HG03097 (cell line): ENCODE measurements around the gene ABLIM1.

Source experiments
- ATAC-seq: cut with Tn5 transposase; IDR thresholded peaks from one replicate; pipeline ENCODE4 v1.9.1; 2021; ENCODE audit not compliant: unreplicated experiment, low FRiP score

ABLIM1 gene

DNA sequence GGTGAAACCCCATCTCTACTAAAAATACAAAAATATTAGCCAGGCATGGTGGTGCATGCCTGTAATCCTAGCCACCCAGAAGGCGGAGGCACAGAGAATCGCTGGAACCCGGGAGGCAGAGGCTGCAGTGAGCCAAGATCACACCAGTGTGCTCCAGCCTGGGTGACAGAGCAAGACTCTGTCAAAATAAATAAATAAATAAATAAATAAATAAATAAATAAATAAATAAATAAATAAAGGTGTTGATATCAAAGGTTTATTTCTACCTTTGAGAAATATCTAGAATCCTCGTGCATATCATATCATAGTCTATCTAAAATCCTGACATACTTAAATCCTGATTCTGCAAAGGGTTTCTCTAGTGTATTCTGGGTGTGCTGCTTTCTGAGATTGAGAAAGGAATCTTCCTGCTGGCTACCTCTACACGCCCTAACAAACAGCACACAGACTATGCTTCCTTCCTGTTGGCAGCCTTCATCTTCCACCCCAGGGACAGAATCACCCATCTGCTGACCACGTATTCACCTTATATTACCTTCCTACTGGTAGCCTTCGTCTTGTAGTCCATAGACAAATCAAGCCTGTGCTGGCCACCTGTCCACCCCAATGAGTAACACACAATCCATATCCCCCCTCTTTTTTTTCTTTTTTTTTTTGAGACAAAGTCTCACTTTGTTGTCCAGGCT, 8.7 kb downstream of the ABLIM1 start:
- ATAC-seq: no peak

DNA sequence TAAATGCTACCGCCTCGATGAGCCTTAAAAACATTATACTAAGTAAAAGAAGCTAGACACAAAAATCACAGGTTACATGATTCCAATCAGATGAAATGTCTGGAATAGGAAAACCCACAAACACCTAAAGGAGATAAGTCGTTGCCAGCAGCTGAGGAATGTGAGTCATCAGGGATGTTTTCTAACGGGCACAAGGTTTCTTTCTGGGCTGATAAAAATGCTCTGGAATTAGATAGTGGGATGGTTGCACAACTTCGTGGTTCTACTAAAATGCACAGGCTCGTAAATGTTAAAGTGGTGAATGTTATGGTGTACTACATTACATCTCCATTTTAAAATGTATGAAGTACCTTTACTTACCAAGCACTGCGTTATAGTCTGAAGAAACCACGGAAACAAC, 9.7 kb downstream of the ABLIM1 start:
- ATAC-seq: no peak

DNA sequence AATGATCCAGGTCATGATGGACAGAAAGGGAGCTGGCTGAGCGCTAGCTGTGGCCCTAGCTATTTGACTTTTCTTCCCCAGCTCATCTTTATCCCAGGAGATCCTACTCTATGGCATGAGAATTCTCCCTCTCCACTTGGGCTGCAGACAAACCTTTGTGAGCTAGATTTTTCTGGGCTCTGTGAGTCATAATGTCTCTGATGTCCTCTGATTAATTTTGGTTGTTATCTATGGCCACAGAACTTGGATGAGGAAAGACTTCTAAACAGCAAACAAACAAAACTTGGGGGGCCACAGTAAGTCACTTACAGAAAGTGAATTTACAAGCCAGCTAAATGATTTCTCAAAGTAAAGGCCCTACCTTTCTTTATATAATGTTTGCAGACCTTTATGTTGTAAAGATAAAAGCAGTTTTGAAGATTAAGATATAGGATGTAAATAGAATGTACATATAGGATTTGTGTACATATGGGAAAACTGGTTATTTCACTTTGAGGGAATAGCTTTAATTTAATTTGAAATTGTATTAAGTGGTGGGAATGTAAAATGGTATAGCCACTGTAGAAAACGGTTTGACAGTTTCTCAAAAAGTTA, 10.4 kb downstream of the ABLIM1 start:
- ATAC-seq: no peak

DNA sequence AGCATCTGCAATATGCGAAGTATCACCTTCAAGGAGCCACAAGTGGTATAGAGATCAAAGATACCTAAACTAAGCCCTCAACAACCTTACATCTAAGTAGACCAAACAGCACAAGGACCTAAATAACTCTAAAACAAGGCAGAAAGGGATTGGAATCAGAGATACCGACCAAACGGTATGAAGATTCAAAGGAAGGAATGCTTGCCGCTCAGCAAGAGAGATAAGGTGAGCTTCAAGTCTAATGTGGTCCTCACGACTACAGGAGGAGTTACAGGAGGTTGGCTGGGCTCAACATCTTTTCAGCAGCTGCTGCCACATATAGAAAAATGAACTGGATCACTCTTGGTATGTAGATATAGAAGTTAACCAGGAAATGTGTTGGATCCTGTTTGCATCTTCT, 11.6 kb downstream of the ABLIM1 start:
- no peak for ATAC-seq

DNA sequence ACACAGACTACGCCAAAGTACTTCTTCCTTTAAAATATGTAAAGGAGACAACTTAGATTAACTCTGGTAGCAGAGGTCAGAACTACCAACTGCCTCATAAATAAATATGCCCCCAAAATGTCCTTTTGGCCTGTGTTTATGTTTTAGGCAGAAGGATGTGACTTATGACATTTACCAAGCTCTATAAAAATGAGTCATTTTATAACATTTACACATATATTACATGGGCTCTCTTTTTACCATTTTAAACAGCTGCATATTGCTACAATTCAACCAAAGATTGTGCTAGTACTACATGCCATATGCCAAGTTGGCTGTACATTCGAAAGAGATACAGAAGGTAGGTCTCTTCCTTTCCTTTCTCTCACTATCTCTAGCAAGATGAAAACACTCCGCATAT, 12.4 kb downstream of the ABLIM1 start:
- ATAC-seq: no peak

DNA sequence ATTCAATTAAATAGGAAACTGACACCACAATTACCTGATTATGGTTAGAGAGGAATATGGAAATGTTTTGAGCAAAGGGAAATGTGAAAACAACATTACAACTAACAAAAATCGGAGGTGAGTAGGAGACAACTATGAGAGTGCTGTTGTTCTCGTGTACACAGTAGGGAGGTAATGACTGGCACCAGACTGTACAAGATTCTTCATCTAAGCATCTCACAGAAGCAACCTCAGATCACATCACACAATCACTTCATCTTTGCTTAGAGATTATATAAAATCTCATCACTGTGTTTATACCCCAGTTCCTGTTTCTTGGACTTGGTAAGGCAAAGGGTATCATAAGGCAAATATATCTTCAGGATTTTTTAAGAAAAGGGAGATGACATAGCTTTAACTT, 14.9 kb downstream of the ABLIM1 start:
- no peak for ATAC-seq

DNA sequence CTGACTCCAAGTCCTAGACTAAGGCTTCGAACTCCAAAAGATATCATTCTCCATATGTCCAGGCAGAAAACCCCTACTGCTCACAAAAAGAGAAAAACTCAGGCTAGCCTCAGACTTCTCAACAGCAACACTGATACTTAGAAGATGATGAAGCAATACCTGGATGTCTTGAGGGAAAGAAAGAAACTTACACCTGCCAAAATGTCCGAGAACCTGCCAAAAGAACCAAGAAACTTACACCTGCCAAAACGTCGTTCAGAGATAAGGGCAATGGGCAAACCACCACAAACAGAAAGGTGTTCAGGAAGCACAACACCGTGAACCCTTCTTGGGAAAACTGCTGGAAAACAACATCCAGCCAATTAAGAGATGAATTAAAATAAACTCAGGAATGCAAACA, 15.3 kb downstream of the ABLIM1 start:
- ATAC-seq: no peak

DNA sequence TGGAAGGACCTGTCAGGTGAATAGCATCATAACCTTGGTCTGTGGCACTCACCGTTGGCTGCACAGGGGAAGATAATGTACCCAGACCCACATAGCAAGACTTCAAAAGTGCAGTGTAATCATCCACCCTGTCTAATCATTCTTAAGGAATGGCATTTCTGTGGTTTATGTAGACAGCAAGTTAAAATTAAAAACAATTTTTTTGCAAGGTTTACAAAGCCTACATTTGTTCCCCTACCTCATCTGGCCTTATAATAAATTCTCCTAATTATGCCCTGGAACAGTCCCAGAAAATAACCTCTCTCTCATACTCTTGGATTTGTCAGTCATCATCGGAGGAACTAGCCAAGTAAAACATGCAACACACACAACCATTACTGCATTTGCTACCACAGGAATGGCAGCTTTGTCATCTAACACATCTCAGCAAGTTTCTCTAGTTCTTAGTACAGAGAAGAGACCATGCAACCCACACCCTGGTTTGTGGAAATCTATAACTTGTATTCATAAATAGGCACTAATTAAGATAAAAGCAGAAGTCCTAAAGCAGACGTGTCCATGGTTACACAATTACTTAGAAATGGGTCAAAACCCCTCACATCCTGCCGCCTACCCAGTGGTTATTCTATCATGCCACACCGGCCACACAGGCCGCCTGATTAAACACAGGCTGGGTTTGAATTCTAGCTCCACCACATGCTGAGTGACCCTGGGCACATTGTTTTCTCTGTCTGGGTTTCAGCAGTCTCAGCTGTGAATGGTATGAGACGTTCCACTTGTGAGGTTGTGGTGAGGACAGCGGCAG, 19.1 kb downstream of the ABLIM1 start:
- ATAC-seq: no peak

DNA sequence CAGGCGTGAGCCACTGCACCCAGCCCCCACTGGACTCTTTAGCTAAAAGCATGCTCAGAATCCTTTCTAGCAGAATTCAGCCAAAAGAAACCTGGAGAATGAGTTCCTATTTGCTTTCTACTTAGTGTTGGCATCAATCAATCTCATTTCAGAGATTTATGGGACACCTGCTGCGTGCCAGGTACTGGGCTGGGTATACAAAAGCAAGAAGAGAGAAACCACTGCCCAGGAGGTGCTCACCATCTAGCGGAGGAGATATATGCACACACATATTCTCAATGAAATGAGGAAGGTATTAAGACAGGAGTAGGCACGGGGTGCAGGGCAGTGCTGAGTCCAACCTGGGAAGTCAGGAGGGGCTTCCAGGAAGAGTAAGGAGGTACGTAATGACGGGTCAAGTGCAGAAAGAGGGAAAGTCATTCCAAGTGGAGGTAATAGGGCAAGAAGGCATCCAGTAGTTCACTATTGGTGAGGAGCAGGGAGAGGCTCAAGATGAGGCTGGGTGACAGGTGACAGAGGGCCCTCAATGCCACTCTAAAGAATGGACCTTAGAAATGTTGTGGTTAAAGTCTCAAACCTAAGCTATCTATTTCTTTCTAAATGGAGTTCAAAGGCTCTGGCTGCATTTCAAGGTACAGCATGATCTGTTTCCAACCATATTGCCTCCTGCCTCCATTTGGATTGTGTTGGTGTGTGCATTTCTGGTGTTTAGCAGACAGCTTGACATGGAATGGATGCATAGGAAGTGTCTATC, 22.1 kb downstream of the ABLIM1 start:
- no peak for ATAC-seq

DNA sequence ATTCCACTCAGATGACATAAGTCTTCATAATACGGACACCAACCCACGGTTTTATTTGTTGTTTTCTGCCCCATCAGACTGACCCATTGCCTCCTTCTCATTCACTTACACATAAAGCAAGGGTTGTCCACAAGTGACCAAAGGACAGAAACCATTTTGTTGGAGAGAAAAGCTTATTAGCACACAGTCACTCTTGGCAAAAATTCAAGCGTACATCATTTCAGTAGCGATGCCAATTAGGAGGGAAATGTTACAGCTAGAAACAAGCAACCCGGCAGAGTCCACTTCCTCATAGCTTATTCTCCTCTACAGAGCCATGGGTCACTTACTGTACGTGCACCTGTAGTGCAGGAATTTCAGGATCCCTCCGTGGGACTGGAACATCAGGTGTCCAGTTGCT, 23.0 kb downstream of the ABLIM1 start:
- ATAC-seq: no peak

DNA sequence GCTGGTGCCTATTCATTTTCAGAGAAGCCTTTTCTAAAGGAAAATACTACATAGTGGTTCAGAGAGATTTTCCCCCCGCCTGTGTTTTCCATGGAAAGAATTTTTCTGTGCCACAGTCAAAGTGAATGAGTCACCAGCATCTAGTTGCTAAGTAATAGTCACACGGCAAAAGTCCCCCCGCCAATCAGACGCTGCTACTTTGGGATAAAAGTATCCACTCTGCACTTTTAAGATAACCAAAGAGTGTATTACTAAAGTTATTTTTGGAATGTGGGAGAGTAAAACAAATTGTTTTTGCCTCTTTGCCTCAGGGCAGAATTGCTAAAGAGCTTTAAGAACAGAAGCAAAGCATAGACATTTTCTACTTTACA, 23.5 kb downstream of the ABLIM1 start:
- no peak for ATAC-seq

DNA sequence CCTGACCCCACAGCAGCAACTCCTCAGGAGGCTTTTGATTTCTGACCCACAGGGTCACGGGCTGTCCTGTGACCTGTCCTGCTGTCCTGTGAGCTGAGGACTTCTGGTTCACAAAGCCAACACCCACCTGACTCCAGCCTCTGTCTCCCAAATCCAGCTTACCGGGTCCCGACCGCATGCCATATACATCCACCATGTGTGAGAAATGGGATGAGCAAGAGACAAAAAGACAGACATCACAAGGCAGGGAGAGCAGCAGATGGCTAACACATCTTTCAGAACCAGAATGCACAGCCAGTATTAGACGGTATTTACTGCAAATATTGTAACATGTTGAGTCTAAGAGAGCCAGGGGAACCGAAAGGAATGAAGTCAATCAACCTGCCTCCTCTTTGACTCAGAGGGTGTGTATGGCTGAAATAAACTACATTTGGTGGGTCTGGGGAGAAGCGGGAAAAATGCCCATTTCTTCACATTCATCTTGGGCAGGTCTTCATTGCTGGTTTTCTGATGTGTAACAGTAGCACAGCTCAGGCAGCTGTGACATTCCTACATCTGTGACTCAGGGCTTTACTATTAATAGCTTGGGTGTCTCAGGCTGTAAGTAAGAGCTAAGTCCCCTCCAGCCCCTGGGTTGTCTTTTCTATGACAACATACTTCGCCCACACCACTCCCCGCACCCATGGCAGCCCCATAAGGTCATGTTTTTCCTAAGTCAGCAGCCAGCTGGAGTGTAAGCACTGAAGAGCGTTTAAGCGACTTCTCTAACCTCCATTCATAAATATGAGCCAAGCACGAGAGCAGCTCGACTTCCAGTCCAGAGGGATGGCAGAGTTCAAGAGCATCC, 25.0 kb downstream of the ABLIM1 start:
- ATAC-seq: no peak

DNA sequence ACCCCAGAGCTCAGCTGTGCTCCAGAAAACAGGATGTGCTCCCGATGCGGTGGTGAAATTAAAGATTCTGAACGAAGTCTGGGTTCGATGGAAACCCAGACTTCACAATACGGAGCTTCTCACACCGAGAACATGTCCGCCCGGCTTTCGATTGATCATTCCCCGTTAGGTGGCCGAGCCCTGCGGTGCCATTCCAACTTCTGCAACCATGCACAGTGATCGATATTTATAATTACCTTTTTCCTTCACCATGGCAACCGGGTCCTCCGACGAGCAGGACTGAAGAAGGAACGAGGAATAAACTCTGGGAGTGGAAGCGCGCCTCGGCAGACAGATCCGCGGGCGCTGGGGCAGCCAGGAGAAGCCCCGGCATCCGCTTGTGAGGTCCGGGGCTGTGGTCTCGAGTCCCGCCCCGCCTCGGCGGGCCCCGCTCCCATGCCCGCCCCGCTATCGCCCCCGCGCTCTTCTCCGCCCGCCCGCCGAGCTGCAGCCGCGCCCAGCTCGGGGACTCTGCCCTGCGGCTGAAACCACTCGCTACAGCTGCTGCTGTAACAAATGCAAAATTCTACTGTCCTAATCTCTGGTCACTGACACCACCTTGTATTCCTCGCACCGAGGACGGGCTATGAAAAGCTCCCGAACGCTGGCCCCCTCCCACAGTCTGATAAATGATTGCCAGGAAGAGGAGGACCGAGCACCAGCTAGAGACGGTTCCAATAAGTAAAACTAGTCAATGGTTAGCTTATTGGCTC, 26.2 kb downstream of the ABLIM1 start:
- ATAC-seq: peak; percentile 57

DNA sequence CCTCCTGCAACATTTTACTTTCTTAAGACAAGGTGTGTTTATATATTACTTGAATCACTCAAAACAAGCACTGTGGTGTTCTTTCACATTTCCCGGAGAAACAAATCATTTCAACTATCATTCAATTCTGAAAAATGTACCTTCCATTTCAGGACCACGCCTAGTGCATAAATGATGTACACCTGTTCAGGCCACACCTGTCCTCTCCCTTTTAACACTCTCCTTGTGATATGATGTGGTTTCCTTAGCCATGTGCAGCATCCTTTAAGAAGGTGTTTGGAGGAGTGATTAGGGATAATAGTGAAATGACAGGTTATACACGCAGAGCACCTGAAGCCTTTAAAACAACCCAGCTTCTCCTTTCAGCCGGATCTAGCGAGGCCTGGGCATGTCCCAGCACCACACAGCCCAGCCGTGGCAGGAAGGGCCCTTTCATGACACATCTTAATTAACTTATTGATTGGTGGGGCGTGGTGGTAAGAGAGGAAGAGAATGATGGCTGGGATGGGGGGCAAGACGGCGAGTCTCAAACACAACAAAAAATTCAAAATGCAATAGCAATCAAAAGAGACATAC, 26.9 kb downstream of the ABLIM1 start:
- ATAC-seq: no peak

DNA sequence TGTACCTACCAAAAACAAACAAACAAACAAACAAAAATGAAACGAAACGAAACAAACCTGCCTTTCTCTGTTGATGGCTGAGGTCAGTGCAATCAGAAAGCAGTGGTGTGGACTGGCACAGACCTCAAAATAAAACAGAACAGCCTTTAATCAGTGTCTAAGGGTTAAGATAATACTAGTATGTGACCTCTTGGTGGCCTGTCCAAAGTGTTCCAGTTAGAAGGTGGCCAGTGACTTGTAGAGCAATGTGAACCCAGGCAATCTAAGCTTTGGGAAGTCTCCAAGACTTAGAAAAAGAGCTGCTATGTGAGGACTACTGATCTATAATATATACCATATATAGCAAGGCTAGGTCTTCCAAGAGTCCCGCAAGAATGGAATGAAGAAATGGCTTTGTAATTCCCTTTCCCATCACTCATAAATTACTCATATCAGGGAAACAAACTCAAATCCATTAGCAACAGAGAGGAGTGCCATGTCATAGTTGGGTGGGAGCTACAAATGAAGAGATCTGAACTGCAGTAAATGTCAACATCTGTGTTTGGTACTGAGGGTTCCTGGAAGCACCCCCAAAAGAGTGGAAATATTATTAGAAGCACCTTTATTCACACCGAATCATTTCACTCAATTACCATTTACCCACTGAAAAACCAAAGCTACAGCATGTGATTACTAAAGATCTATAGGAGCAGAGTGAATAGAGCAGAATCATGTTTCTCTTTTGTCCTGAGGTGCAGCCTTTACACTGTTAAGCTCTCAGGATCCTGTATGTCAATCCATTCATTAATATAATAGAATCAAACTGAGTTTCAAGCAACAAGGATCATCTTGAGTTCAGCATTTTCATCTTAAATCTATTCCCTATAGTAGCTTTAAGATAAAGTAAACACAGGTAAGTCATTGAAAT, 28.0 kb downstream of the ABLIM1 start:
- ATAC-seq: no peak

DNA sequence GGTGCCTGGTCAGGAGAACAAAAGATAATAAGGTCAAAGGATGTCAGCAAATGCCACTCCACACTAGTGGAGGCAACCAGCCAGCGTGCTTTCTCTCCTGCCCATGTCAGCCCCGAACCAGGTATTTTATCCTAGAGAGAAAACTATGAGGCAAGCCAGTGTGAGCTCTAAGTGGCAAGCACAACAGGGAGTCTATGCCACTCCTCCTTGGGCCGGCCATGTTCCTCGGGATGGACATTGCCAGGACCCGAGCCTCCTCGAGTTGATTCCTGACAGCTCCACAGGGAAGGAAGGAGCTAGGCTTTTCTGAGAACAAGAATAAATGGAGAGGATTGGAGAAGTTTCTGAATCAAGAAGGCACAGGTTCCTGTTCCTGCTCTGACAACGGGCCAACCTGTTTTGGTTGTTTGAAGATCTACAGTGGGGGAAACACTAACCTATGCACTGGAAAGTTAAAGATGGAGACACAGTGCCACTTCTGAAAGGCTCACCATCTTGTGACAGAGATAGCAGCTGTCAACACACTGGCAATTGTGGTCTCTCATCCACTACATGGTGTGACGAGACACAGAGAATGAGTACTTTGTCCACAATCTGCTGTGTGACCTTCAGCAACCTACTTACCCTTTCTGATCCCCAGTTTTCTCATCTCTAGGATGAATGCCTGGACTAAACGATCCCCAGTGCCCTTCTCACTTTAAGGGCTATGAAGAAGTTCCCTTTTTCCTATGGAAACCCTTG, 28.8 kb downstream of the ABLIM1 start:
- ATAC-seq: no peak

DNA sequence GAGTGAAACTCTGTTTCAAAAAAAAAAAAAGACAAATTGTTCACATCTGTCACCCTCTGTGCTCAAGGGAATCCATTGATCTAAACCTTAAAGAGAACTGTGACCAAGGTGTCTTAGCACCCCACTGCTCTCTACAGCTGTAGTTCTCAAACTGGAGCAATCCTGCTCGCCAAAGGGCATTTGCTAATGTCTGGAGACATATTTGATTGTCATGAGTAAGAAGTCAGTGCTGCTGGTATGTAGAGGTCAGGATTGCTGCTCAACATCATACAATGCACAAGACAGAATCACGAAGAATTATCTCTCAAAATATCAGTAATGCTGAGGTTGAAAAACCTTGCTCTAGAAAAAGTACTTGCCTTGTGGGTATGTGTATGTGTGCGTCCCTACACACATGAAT, 30.0 kb downstream of the ABLIM1 start:
- no peak for ATAC-seq

DNA sequence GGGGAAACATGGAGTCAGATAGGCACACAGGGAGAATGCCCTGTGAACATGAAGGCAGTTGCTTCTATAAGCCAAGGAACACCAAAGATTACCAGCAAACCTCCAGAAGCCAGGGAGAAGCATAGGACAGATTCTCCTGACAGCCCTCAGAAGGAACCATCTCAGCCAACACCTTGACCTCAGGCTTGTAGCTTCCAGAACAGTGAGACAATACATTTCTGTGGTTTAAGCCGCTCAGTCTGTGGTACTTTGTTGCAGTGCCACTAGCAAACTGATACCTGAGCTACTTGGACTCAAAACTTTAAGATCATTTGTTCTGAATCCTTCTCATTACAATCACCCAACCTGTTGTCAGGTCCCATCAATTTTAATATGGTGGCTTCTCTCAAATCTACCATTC, 31.2 kb downstream of the ABLIM1 start:
- ATAC-seq: no peak
